ENCODE results near the gene NUDT8. TPM values are rescaled to one million over a fixed set of nuclear protein-coding genes. Genes with fewer than 3 reads are reported as not detected.
A peak's percentile ranks its signal among the peaks of the same experiment; 100 is the strongest.

Gene NUDT8
- total and polyA plus RNA-seq, 9 of the 15 experiments (the other 6 are each of a cell fraction or from before 2014, with no cell fraction given), result 0.23 to 27.8 (median 5.0) TPM

GRCh38 chr11:67600324-67601029 is 29.3 kb downstream of the NUDT8 start (continued):
- TF ChIP-seq ZHX1 (conservative IDR thresholded peaks at IDR 0.05; ENCODE audit: low read length) (no peak), ZNF12 (CRISPR knock-in tag; IDR thresholded peaks at IDR 0.05) (no peak), STAG1 (CRISPR knock-in tag; IDR thresholded peaks at IDR 0.05; ENCODE audit: borderline replicate concordance) (no peak), TCF7 (IDR thresholded peaks at IDR 0.05; ENCODE audit: borderline replicate concordance) (no peak), YY1 (IDR thresholded peaks at IDR 0.05; ENCODE audit: borderline replicate concordance in 1 of 3, control insufficient read depth in 1 of 3, extremely low read depth in 1 of 3, insufficient read depth in 3 of 3, insufficient read length in 1 of 3, insufficient replicate concordance in 2 of 3, low read depth in 1 of 3, low read length in 2 of 3) (peak in 2 of 3 experiments; percentile 40 to 74), POLR2B (IDR thresholded peaks at IDR 0.05; ENCODE audit: low read depth, partially characterized antibody) (no peak), HLTF (IDR thresholded peaks at IDR 0.05) (no peak), KLF10 (CRISPR knock-in tag; IDR thresholded peaks at IDR 0.05) (no peak), CAMTA2 (CRISPR knock-in tag; conservative IDR thresholded peaks at IDR 0.05) (no peak), ZBTB11 (CRISPR knock-in tag; IDR thresholded peaks at IDR 0.05) (peak in 1 of 3 experiments; percentile 60; a peak in 2 of 6 replicates), MAZ (CRISPR knock-in tag; conservative IDR thresholded peaks at IDR 0.05 in 1 of 2, IDR thresholded peaks at IDR 0.05 in 1 of 2) (peak in 1 of 2 experiments; percentile 45; a peak in 1 of 4 replicates)
- TF ChIP-seq, protein P1, sequence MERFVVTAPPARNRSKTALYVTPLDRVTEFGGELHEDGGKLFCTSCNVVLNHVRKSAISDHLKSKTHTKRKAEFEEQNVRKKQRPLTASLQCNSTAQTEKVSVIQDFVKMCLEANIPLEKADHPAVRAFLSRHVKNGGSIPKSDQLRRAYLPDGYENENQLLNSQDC (CRISPR knock-in tag; IDR thresholded peaks at IDR 0.05), result no peak
- TF ChIP-seq, protein P2, sequence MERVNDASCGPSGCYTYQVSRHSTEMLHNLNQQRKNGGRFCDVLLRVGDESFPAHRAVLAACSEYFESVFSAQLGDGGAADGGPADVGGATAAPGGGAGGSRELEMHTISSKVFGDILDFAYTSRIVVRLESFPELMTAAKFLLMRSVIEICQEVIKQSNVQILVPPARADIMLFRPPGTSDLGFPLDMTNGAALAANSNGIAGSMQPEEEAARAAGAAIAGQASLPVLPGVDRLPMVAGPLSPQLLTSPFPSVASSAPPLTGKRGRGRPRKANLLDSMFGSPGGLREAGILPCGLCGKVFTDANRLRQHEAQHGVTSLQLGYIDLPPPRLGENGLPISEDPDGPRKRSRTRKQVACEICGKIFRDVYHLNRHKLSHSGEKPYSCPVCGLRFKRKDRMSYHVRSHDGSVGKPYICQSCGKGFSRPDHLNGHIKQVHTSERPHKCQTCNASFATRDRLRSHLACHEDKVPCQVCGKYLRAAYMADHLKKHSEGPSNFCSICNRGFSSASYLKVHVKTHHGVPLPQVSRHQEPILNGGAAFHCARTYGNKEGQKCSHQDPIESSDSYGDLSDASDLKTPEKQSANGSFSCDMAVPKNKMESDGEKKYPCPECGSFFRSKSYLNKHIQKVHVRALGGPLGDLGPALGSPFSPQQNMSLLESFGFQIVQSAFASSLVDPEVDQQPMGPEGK (CRISPR knock-in tag; IDR thresholded peaks at IDR 0.05; ENCODE audit: borderline replicate concordance), result no peak

All from K562 (cell line).